GM21528 (cell line): ENCODE results near the gene UBE2E2.
A peak's percentile ranks its signal among the peaks of the same experiment; 100 is the strongest.
"Not testable (repeated sequence)": the region's sequence is repeated elsewhere in the genome, so short reads cannot be mapped to it uniquely, and the experiment has no call there.

Experiments
- ATAC-seq: cut with Tn5 transposase; IDR thresholded peaks from one replicate; pipeline ENCODE4 v1.9.1; 2021; ENCODE audit warnings: mild to moderate bottlenecking, moderate library complexity; ENCODE audit not compliant: unreplicated experiment, low FRiP score

The UBE2E2 gene

GRCh38 chr3:23202921-23203707 lies at the start of gene UBE2E2:
TSS of gene UBE2E2 (plus strand) at chr3:23203327.
- peak; percentile 58 for ATAC-seq

GRCh38 chr3:23153436-23153835 lies 49.7 kb upstream of the UBE2E2 start:
- no peak for ATAC-seq

- no peak for ATAC-seq
These were observed 45.8 kb upstream of the UBE2E2 start for GRCh38 chr3:23157331-23157730.

GRCh38 chr3:23159929-23160328 lies 43.2 kb upstream of the UBE2E2 start:
- ATAC-seq, result no peak

GRCh38 chr3:23161308-23161707 lies 41.8 kb upstream of the UBE2E2 start:
- ATAC-seq, result no peak

- ATAC-seq, result peak; percentile 61
These were observed 41.1 kb upstream of the UBE2E2 start for GRCh38 chr3:23161896-23162570.

- ATAC-seq, result peak; percentile 50
These were observed 40.2 kb upstream of the UBE2E2 start for GRCh38 chr3:23162934-23163333.

- ATAC-seq, result no peak
These were observed 38.4 kb upstream of the UBE2E2 start for GRCh38 chr3:23164746-23165145.

- ATAC-seq, result no peak
These were observed 37.6 kb upstream of the UBE2E2 start for GRCh38 chr3:23165571-23165970.

- no peak for ATAC-seq
These were observed 36.9 kb upstream of the UBE2E2 start for GRCh38 chr3:23166276-23166675.

- no peak for ATAC-seq
These were observed 36.3 kb upstream of the UBE2E2 start for GRCh38 chr3:23166845-23167244.

- no peak for ATAC-seq
These were observed 33.6 kb upstream of the UBE2E2 start for GRCh38 chr3:23169551-23169950.

GRCh38 chr3:23170291-23170690 lies 32.8 kb upstream of the UBE2E2 start:
- no peak for ATAC-seq

- ATAC-seq, result no peak
These were observed 31.1 kb upstream of the UBE2E2 start for GRCh38 chr3:23172059-23172458.

GRCh38 chr3:23174426-23175039 lies 28.6 kb upstream of the UBE2E2 start:
- ATAC-seq, result no peak

- ATAC-seq, result no peak
These were observed 27.6 kb upstream of the UBE2E2 start for GRCh38 chr3:23175341-23176083.

GRCh38 chr3:23176839-23177238 lies 26.3 kb upstream of the UBE2E2 start:
- ATAC-seq, result not testable (repeated sequence)

GRCh38 chr3:23182996-23183513 lies 20.1 kb upstream of the UBE2E2 start:
- ATAC-seq, result no peak

GRCh38 chr3:23183731-23184130 lies 19.4 kb upstream of the UBE2E2 start:
- no peak for ATAC-seq

GRCh38 chr3:23185861-23186260 lies 17.3 kb upstream of the UBE2E2 start:
- no peak for ATAC-seq

GRCh38 chr3:23189187-23189586 lies 13.9 kb upstream of the UBE2E2 start:
- no peak for ATAC-seq
